D721Med (cell line): ENCODE data around the gene FAM13C.

Source experiments
- DNase-seq: peaks from one replicate; pipeline ENCODE4 v3.0.0; 2011; ENCODE audit warnings: low spot score; ENCODE audit not compliant: insufficient read length
- FAIRE-seq: peaks from 2 replicates; lab custom pipeline; 2011; peaks lifted over from hg19 to GRCh38; lab: Jason Lieb, UNC
- TF ChIP-seq, protein P1 (sequence below): IDR thresholded peaks from 2 replicates; pipeline ENCODE4 v1.5.1; 2012; ENCODE audit warnings: mild to moderate bottlenecking, control low read depth; ENCODE audit not compliant: insufficient read depth; ENCODE audit errors: missing control alignments

FAM13C gene

DNA sequence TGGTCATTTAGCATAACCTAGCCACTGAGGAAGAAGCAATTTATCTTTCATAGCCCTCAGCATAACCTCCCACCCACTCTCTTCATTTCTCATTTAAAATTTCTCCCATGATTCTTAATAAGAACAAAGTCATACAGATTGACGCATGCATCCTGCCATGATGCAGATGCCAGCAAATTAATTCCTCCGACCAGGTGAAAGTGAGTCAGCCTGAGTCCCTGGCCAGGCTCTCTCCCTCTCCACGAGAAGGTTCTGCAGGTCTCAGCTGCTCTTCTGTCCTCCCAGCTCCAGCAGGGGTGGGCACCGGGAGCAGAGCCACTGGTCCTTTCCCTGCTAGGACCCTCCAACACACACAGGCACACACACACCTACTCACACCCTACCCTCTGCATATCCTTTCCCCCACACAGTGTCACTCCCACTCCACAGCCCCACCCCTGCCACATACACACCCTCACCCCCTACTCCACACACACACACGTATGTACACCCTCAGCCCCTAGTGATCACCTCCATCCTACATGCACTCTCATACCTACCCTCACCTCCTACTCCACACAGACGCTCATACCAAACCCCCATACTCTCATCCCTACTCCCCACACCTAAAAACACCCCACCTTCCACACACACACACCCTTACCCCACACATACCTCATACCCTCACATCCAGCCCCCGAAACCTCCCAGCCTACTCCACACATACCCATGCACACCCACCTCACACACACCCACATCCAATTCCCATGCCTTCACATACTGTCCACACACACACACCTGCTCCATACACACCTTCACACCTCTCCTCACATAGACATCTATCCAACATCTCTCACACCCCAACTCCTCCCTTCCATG is 78.0 kb downstream of the FAM13C start:
- TF ChIP-seq, protein P1, sequence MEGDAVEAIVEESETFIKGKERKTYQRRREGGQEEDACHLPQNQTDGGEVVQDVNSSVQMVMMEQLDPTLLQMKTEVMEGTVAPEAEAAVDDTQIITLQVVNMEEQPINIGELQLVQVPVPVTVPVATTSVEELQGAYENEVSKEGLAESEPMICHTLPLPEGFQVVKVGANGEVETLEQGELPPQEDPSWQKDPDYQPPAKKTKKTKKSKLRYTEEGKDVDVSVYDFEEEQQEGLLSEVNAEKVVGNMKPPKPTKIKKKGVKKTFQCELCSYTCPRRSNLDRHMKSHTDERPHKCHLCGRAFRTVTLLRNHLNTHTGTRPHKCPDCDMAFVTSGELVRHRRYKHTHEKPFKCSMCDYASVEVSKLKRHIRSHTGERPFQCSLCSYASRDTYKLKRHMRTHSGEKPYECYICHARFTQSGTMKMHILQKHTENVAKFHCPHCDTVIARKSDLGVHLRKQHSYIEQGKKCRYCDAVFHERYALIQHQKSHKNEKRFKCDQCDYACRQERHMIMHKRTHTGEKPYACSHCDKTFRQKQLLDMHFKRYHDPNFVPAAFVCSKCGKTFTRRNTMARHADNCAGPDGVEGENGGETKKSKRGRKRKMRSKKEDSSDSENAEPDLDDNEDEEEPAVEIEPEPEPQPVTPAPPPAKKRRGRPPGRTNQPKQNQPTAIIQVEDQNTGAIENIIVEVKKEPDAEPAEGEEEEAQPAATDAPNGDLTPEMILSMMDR, result no peak
- no peak for FAIRE-seq
- no peak for DNase-seq

- FAIRE-seq (no peak), DNase-seq (no peak)
- TF ChIP-seq, protein P1, result no peak
These were observed 78.8 kb downstream of the FAM13C start for GRCh38 chr10:59283456-59284091.

DNA sequence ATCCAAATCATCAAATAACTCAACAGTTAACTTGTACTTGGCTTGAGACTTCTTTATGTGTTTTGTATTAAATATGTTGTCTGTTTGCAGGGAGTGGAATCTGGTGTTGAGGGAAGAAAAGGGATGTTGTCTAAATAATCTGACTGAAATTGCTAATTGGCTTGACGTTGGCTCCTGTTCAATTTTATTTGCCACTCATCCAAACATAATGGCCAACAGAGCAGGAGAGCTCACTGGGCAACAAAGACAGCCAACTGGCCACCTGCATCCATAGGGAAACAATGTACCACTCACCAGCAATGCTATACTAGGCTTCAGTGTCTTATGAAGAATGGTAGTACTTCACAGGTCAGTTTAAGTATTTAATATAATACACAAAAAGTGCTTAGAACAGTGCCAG is 80.5 kb downstream of the FAM13C start:
- FAIRE-seq, result no peak
- TF ChIP-seq, protein P1, result no peak
- DNase-seq, result no peak

DNA sequence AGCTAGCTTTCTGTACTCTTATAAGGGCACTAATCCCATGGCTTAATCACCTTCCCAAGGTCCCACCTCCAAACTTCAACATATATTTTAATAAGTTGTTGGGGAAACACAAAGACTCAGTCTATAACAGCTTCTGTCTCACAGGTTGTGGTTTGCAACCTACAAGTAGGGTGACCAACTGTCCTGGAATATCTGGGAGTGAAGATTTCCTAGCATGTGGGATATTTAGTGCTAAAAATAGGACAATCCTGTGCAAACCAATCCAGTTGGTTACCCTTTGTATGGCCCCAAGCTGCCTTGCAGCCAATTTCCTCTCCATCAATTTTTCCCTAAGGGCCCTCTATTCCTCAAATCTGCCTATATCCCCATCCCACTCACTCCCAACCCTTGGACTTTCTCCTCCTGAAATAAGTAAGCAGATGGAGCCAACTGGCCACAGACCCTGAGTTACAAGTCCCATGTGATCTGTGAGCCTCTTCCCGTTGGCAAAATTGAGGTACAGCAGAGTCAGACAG is 82.3 kb downstream of the FAM13C start:
- TF ChIP-seq, protein P1, result no peak
- FAIRE-seq (no peak), DNase-seq (no peak)

- TF ChIP-seq, protein P1, result no peak
- DNase-seq, result no peak
- FAIRE-seq, result no peak
These were observed 82.9 kb downstream of the FAM13C start for GRCh38 chr10:59279476-59279875.

DNA sequence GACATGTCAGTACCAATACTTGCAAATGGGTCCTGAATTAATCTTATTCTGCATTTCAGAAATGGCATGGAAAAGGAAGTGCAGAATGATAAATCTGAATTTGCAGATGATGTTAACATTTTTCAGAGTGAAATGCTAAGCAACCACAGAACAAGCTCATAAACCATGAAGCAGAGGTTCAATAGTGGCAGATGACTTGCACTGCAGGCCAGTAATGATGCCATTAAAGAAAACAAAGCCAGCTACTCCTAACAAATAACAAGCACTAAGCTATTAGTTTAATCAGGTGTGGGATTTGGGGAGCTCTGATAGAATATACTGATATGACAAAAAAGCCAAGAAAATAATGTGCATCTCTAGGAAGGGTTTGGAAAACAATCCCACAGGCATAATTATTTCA is 85.4 kb downstream of the FAM13C start:
- FAIRE-seq, result no peak

More for the DNA sequence above, 85.4 kb downstream of the FAM13C start:
- TF ChIP-seq, protein P1, result no peak
- no peak for DNase-seq
